HG02970 (cell line): Measurements from ENCODE around the gene NAALADL1.
"Not testable (repeated sequence)": the region's sequence is repeated elsewhere in the genome, so short reads cannot be mapped to it uniquely, and the experiment has no call there.

Source experiments
- ATAC-seq: cut with Tn5 transposase; IDR thresholded peaks from one replicate; pipeline ENCODE4 v1.9.1; 2021; ENCODE audit warnings: mild to moderate bottlenecking, moderate library complexity, moderate number of reproducible peaks; ENCODE audit not compliant: unreplicated experiment, low FRiP score

NAALADL1 gene

DNA sequence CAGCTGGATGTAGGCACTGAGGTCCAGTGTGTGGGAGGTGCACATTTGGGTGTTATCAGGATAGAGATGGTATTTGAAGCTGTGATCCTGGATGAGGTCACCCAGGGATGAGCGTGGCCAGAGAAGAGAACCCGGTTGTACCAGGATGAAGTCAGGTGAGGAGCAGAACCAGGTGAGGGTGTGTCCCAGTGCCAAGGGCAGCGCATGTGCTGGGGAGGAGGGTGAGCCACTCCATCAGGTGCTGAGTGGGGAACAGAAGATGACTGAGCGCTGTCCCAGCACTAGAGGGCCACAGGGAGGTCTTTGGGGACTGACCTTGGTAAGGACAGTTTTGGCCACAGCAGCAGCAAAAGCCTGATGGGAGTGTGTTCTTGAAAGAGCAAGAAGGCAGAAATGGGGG is 41.6 kb downstream of the NAALADL1 start:
- no peak for ATAC-seq

DNA sequence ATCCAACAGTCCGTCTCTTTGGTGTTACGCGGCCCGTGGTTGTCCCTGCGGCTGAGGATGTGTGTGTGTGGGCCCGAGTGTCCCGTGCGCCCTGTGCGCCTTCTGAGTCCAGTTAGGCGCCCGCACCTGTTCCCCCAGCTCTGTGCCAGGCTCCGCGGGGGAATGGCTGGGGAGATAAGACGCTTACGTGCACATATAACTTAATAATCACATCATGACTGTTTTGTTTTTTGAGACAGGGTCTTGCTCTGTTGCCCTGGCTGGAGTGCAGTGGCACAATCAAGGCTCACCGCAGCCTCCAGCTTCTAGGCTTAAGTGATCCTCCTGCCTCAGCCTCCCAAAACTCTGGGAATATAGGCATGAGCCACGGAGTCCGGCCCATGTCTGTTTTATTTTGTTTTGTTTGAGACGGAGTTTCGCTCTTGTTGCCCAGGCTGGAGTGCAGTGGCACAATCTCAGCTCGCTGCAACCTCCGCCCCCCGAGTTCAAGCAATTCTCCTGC is 43.6 kb downstream of the NAALADL1 start:
- no peak for ATAC-seq

DNA sequence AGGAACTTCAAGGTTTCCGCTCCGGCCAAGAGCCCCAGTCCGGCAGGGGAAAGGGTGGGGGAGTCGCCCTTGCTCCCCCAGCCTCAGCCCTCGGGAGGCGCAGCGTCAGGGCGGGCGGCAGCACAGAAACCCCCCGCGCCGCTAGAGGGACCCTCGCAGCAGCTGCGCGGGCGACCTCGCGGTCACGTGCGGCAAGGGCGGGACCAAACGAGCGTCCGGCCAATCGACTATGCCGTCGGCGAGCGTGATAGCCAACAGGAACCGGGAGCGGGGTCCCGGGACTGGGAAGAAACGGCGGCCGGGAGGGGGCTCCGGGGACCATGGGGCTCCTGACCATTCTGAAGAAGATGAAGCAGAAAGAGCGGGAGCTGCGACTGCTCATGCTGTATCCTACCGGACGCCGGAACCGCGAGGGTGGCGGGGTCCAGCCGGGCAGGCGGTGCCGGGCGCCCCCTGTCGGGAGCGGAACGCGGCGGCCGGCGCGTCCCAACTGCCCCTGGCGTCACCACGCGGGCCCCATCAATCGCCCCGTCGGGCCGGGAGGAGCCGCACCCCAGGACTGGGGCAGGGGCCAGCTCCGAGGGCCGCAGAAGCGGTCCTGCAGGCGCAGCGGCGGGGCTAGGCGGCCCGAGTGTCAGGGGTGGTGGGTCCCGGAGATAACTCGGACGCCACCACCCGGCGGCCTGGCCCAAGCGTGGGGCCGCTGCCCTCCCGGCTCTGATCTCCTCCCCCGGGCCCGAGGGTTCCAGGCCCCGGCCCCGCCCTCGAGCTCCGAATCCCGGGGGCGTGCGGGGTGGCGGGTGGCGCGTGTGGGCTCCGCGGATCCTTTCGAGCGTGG is 44.2 kb downstream of the NAALADL1 start, which contains the start of gene ARL2:
Gene ARL2, plus strand, starts transcription at position 273 of the 838 bp plus-strand sequence. Its CDS starts 48 bp downstream, at position 321.
- ATAC-seq, result peak; percentile 65

DNA sequence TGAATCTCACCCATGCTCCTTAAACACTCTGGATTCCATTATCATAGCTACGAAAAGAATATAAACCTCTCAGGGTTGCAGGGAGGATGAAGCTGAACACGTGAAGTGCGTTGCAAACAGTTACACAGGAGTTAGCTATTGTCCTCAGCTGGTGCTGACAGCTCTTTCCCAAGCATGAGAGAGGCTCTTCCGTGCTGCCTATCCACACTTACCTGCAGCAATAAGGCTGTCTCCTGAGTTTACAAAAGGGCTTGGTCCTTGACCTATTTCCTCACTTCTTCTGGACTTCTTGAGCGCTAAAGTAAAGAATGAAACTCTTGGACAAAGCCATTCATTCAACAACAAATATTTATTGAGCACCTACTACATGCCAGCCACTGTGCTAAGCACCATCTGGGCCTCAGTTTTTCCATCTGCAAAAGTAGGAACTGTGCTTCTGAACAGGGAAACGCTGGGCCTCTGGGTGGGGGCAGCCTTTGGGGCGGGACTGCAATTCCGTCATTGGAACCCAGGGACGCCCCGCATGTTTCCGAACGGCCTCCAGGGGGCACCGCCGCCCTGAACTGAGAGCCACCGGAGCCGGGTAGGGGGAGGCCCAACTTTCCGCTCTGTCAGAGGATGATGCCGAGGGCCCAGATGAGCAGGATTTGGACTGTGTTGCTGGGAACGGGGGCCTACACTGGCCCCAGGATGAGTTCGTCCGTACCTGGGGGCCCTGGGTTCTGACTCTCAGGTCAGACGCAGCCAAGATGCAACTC is 45.0 kb downstream of the NAALADL1 start:
- ATAC-seq, result peak; percentile 67

DNA sequence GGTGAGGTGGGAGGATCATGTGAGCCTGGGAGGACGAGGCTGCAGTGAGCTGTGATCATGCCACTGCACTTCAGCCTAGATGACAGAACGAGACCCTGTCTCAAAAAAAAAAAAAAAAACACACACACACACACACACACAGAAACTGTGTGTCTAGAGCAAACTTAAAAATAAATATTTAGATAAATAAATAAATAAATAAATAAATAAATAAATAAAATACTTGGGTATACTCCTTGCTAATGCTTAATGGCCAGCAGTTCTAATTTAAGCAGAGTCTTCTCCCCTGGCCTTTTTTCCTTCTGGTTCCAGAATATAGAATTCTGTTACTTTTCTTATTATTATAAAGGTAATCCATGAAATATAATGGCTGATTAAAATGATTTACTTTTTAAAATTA is 49.5 kb downstream of the NAALADL1 start:
- ATAC-seq, result no peak

DNA sequence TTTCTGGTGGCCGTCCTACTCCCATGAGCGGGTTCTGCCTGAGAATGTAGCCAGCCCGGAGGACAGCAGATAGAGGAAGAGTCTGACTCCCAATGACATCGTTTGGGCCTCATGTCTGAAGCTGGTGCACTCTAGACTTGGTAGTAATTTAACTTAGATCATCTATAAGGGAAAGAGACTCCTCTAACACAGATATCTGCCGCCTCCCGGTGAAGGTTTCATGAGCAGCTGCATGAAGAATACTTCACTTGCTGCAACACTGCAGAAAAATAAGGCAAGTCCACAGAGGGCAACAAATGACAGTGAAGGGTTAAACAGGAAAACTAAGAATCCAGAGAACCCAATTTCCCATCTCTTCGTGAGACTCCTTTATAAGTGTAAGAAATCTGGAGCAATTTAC is 50.3 kb downstream of the NAALADL1 start:
- ATAC-seq, result no peak

DNA sequence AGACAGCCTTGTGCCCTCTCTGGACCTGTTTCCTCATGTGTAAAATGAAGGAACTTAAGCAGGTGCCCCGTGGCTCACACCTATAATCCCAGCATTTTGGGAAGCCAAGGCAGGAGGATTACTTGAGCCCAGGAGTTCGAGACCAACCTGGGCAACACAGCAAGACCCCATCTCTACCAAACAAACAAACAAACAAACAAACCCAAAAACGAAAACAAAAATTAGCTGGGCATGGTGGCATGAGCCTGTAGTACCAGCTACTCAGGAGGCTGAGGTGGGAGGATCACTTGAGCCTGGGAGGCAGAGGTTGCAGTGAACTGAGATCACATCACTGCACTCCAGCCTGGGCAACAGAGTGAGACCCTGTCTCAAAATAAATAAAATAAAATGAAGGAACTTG is 54.4 kb downstream of the NAALADL1 start:
- ATAC-seq, result not testable (repeated sequence)

DNA sequence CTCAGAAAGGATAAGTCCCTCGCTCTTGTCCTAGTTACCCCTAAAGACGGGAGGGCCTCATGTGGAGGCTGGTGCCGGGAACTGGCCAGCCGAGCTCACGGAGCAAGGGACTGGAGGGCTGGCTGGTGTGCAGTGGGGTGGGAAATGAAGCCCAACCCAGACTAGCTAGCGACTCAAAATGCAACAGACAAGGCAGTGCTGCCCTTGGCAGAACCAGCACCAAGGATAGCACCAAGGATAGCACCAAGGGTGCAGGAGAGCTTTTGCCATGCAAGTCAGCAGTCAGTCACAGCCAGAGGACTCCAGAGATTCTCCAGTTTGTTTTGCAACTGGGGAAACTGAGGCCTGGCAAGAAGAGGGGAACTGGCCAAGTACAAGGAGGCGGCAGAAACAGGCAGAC is 55.1 kb downstream of the NAALADL1 start:
- no peak for ATAC-seq

DNA sequence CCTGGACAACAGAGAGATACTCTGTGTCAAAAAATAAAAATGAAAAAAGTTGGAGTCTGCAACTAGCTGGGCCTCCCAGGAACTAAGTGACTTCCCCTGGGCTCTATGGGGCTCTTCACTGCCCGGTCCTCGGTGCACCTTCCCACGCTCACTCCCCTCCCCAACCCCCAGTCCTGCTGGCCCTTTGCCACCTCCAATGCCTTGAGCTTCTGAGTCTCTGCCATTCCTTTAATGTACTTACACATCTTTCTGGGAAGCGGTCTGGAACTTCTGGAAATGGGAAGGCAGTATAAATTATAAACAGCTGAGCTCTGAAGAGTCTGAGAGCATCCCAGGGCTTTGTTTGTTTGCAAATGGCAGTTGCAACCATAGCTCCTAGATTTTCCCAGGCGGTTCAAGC is 55.6 kb downstream of the NAALADL1 start:
- no peak for ATAC-seq

DNA sequence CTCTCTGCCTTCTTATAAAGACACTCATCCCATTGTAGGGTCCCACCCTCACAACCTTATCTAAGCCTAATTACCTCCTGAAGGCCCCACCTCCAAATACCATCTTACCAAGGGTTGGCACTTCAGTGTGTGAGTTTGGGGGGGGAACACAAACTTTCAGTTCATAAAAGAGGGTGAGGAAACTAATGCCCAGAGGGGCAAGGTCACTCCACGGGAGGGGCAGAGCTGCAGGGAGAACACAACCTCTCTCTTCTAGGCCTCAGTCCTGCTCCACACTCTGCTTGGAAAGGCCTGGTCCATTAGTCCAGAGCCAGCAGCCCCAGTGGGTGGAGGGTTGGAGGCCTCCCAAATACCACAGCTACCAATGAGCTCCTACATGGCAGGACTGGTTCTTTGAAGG is 58.9 kb downstream of the NAALADL1 start:
- no peak for ATAC-seq

DNA sequence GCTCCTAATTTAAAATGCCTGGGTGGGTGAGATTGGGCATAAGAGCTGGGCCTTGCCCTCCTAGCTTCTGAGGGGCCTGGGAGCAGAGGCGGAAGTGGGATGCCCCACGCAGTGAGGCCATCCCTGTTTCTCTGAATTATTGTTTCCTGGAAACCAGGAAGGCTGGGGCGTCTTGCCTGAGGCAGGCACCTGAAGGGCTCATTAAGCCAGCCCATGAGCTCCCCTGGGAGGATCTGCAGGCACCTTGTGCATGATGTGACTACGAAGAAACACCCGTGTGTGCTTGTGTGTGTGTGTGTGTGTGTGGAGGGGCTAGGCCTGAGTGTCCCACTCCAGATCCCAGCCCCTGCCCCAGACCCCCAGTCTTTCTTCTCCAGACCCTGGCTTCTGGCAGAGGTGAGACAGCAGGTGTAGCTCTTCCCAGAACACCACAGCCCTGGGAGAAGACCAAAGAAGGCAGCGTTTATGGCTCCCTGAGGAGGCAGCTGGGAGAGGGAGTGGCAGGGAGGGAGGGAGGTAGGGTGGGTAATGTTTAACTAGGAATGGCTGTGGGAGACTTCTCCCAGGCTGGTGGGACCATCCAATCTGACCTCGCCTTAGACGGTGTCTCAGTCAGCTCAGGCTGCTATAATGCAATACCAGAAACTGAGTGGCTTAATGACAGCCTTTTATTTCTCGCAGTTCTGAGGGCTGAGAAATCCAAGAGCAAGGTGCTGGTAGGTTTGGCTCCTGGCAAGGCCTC is 59.5 kb downstream of the NAALADL1 start:
- ATAC-seq, result no peak

DNA sequence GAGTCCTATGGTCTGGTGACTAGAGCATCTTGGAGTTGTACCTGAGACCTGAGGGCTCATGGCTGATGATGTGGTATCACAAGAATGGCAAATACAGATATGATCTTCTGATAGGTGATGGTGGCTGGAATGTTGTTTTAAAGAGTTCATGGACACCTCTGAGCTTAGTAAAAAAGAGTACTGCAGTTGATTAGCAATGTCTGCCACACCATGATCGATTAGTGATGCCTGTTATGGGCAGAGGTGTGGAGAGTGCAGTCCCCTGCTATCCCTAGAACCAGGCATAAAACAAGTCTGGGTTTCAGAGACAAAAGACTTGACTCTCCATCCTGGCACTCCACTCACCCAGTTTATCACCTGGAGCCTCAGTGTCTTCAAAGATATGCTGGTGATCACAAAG is 60.2 kb downstream of the NAALADL1 start:
- ATAC-seq, result no peak

DNA sequence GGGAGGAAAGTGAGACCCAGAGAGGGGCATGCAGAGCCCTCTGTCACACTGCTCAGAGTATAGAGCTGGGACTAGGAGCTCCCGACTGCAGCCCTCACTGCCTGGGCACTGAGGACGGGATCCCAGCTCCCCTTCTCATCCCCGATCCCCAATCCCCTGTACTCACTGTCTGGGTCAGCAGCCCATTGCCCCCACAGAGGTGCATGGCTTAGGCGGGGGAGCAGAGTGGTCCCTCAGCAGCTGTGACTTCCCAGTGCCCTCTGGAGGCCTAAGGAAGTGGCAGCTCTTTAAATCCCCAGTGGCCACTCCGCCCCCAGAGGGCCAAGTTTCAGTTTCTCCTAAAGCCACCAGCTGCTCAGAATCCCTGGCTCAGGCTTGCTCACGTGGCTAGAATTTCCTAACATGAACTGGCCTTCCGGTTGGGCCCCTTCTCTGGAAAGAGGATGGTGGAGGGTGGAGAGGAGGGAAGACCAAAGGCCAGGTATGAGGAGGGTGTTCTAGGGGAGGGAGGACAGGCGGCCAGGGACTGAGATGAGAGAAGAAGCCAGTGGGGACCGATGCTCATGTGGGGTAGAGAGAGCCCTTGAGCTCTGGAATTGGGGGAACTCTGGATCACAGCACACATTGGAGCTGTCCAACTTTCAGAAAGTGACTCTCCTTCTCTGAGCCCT is 61.5 kb downstream of the NAALADL1 start, which contains the start of gene BATF2:
Gene BATF2, minus strand, starts transcription at position 262 of the 671 bp plus-strand sequence. Its CDS starts 57 bp downstream, at position 205.
- ATAC-seq, result no peak

DNA sequence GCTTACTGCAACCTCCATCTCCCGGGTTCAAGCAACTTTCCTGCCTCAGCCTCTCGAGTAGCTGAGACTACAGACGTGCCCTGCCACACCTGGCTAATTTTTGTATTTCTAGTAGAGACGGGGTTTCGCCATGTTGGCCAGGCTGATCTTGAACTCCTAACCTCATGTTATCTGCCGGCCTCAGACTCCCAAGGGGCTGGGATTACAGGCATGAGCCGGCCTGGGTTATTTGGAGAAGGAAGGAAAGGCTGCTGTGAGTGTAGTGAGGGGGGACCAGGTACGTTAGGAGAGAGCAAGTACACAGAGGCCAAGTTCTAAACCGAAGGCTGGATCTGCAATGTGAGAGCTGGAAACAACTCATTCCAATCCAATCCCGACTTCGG is 62.0 kb downstream of the NAALADL1 start:
- no peak for ATAC-seq
